Stimulated activated CD4-positive, alpha-beta T cell treated with anti-CD3 and anti-CD28 coated beads, TNF-alpha, amount 100 ng/mL, for 1 hour (primary cell): ENCODE measurements around the gene PPTC7.
"Not testable (repeated sequence)": the region's sequence is repeated elsewhere in the genome, so short reads cannot be mapped to it uniquely, and the experiment has no call there.

Source experiments
- DNase-seq, 3 donors: peaks; one replicate each; pipeline ENCODE4 v3.0.0-alpha.2; 2020; ENCODE audit warnings: low read depth in 3 of 3, low spot score in 1 of 3

PPTC7 gene

GRCh38 chr12:110536834-110537604, 46.1 kb downstream of the PPTC7 start:
- DNase-seq: no peak

- no peak for DNase-seq
Measured at GRCh38 chr12:110534811-110535210, 48.3 kb downstream of the PPTC7 start.

DNA sequence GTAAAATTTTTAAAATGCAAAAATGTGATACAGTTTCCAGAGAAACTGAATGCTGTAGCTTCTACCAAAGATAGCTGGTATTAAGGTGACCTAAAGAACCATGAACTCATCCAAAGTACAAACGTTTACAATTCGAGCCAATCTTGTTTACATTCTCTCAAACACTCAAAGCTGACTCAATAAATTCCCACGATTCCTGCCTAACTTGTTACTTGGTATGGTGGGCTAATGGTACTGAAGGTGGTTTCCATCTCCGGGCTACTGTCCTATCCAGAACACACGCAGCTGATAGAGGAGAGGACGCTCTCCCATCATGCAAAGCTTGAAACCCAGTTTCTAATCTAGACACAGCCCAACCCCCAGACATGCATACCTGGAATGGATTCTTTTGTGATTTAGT, 49.5 kb downstream of the PPTC7 start:
- DNase-seq: no peak

- no peak for DNase-seq
Measured at GRCh38 chr12:110532644-110533043, 50.5 kb downstream of the PPTC7 start.

DNA sequence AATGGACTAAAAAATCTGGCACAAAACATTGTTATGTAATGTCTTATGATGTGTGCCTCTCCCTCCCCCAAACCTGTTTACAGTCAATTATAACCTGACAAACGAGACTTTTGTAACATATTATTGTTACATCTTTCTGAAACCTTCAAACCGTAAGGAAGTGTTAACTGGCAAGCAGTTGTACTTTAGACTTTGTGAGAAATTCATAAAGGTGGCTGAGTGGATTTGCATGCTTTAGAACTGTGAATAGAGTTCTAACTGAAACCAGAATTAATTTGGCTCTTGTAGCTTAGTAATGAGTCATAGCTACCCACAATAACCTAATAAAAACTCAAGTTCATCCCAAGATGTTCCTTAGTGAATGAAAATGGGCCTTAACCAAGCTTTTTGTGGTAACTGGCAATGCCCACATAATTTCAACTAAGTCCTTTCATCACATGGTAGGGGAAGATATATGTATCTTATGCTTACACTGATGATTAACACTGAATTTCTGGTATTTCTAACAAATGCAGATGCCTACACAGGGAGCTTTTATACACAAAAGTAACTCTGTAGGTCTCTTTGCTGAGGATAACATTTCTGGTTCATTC, 51.3 kb downstream of the PPTC7 start:
- DNase-seq: no peak

DNA sequence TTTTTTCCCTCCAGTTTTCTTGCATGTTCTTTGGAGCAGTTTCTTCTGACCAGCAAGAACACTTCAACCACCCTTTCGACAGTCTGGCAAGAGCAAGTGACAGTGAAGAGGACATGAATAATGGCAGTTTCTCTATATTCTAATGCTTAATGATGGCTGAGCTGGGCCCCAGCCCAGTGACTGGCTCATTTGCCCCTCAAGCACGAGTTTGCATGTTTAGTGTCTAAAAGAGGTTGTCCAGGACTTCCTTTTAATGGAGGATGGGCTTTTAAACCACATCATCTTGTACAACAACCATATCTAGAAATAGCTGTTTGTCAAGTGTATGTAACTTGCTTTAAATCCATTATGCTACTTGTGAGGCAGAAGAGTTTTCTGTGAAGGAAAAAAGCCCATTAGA, 52.6 kb downstream of the PPTC7 start:
- DNase-seq: no peak

DNA sequence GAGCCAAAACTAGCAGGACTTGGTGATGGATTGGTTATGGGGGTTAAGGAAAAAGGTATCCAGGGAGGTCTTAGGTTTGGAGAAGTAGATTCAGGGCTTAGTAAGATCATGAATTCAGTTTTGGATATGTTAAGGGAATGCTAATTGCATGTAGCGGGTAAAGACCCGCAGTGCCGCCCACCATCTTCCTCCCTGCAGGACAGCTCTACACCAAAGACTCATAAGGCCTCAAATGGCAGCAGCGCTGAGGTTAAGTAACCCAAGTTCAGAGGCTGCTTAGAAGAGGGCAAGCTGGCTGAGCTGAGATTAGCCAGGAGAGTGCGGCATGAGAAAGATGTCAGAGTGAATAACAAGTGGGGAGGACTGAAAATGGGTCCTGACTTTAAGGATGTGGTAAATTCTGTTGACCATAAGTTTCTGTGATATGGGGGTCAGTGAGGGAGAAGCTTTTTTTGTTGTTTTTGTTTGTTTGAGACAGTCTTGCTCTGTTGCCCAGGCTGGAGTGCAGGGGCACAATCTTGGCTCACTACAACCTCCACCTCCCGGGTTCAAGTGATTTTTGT, 54.8 kb downstream of the PPTC7 start:
- no peak for DNase-seq

DNA sequence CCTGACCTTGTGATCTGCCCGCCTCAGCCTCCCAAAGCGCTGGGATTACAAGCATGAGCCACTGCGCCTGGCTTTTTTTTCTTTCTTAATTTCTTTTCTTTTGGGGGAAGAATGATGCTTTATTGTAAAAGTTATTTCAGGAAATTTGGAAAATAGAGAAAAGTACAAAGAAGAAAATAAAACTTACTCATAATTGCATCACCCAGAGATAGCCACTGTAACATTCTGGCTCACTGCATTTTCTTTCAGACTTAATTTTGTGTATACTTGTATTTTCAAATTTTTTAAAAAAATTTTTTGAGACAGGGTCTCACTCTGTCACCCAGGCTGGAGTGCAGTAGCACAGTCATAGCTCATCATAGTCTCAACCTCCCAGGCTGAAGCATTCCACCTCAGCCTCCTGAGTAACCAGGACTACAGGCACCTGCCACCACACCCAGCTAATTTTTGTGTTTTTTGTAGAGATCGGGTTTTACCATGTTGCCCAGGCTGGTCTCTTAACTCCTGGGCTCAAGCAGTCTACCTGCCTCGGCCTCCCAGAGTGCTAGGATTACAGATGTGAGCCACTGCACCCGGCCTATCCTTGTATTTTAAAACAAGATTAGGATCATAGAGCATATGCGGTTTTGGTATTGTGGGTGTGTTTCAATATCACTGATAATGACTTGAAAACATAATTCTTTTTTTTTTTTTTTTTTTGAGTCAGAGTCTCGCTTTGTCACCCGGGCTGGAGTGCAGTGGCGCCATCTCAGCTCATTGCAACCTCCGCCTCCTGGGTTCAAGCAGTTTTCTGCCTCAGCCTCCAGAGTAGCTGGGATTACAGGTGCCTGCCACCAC, 62.0 kb downstream of the PPTC7 start:
- DNase-seq: not testable (repeated sequence)

DNA sequence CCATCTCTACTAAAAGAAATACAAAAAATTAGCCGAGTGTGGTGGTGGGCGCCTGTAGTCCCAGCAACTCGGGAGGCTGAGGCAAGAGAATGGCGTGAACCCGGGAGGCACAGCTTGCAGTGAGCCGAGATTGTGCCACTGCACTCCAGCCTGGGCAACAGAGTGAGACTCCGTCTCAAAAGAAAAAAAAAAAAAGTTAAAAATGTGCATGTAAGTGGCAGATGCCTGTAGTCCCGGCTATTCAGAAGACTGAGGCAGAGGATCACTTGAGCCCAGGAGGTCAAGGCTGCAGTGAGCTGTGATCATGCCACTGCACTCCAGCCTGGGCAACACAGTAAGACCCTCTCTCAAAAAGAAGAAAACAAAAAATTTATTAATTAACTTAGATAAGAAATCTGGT, 65.1 kb downstream of the PPTC7 start:
- DNase-seq: not testable (repeated sequence)

- DNase-seq: no peak
Measured at GRCh38 chr12:110516995-110517394, 66.1 kb downstream of the PPTC7 start.

- no peak for DNase-seq
Measured at GRCh38 chr12:110514363-110514762, 68.8 kb downstream of the PPTC7 start.

DNA sequence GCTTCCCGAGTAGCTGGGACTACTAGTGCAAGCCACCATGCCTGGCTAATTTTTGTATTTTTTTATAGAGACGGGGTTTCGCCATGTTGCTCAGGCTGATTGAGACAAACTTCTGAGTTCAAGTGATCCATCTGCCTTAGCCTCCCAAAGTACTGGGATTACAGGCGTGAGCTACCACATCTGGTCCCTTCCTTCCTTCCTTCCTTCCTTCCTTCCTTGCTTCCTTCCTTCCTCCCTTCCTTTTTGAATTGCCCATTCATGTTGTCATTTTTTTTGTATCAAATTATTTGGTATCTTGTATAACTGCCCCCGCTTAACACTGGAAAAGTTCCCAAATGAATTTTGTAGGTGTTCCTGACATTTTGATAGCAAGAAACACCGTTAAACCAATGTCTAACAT, 69.3 kb downstream of the PPTC7 start:
- DNase-seq: no peak

GRCh38 chr12:110508071-110508586, 75.0 kb downstream of the PPTC7 start:
- no peak for DNase-seq

GRCh38 chr12:110505332-110505731, 77.8 kb downstream of the PPTC7 start:
- no peak for DNase-seq

DNA sequence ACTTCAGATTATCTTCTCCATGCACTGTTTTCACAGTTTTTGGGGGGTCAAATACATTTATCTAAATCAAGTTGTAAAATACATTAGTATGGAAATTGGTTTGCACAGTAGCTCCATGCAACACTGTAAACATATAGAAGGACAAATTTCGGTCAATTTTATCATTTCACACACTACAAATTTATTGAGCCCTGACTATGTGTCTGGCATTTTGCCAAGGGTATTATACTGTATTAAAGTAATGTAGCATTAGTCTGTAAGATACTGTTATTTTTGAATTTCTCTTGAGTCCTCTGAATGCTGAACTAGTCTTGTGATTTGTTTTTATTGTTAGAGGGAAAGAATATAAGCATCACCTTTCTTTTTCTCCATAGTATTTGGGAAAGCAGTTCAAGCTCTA, 79.7 kb downstream of the PPTC7 start:
- no peak for DNase-seq

DNA sequence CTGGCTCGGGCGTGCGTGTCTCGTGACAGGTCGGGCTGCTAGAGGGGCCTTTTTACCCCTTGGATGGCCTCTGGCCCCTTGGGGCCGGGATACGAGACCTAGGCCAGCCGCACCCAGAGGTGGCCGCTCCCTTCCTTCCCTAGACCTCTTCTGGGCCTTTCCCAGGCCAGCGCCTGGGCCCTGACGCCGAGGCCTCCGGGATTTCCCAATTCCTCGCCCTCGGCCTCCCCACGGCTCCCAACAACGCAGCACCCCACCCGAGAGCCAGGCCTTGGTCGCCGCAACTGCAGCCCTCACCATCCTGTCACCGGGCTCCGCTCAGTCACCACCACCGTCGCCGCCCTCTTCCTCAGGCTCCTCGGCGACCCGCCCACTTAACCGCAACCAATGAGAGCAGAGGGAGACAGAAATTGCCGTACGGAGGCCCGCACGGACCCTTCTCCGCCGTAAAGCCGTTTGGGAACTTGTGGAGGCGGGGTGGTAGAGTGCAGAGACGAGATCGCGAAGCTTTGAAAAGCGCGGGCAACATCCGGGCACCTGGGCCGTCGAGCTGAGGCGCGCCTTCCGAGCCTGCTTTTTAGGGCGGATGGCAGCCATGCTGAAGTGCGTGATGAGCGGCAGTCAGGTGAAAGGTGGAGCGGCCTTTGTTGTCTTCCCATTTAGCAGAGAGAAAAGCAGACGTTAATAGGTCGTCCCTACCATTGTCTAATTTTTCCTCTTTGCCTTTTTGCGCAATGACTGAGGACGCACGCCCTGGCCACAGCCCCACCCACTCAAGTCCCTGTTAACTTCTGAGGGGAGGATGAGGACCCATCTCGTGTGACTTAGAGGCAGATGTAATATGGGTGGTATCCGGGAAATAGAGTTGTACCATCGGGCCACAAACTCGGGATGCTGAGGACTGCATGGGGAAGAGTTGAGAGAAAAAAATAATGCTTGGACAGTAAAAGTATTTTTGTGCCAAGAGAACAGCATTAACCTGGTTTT, 81.1 kb downstream of the PPTC7 start, which contains the start of the genes RAD9B and VPS29:
Gene RAD9B, plus strand, starts transcription at position 580 of the 987 bp plus-strand sequence. Its CDS starts 7 bp downstream, at position 587.
Gene VPS29, minus strand, starts transcription at position 360 of the 987 bp plus-strand sequence. Its CDS starts 60 bp downstream, at position 300.
- peak; percentile 95 to 97 (median 95) for DNase-seq

DNA sequence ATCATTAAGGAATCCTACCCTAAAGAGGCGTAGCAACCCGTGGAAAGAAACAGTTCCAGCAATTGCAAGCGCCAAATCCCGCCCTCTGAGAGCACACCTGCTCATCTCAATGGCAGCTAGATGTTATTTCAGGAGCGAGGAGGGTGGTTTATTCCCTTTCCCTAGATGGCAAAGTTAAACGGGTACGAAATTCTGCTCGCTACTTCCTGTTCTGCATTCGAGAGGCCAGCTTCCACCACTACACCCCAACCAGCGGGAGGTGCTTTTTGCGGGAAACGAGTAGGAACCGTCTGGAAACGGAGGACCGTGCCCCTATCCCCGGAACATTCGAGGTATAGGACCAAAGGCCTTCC, 81.7 kb downstream of the PPTC7 start:
- no peak for DNase-seq

DNA sequence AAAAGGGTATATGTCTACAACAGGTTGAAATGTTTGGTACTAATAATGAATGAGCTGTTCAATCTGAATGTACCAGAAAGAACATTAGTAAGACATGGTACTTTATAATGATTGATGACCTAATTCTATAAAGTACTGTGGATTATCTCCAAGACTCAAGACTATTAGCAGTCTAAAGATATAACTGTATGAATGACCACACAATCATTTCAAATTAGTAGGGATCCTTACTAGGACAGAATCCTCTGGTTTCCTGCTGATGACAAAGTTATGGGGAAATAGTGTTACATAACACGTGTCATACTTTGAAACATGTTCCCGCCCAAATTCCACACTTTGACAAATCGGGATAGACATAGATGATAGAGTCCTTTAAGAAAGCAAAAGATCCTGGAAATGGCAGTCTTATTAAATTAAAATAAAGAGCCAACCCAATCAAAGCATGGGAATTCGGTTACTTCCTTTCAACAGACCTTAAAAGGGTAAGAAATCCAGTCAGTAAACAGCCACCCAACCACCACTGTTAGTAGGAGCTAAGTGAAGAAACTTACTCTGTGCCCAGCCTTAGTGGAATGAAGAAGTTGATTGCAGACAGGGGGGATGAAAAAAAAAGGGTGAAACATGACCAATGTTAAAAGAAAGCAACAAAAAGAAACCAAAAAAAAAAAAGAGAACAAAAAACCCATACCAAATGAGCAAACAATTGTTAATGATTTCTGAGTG, 84.0 kb downstream of the PPTC7 start:
- no peak for DNase-seq
